ENCODE results near the gene AGAP2. TPM values are rescaled to one million over a fixed set of nuclear protein-coding genes. Genes with fewer than 3 reads are reported as not detected.

The AGAP2 gene
- total and polyA plus RNA-seq, 2 of the 13 experiments (the other 11 are each of a cell fraction or from before 2014, with no cell fraction given): 0.38 to 0.45 TPM

DNA sequence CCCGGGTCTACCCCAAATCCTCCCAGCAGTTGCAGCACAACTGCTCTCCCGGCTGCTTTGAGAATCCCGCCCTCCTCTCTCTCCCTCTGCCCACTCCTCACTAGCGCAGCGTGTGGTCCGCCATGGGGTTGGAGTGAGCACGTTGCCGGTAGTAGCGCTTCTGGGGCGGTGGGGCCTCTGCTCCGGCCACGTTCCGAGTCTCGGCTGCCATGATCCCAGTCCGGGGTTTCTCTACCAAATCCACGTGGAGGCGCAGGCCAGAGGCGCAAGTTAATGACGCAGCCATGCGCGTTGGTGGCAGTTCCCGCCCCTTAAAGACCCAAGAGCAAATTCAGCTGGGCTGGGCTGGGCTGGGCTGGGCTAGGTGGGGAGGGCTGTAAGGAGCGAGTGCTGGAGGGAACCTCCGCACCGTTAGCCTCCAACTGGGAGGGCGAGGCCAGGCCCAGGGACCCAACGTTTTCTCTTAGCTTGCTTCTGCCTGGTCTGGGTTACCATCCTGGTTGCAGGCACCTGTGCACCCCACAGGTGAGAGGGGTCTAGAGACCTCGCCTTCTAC lies 33.4 kb upstream of the AGAP2 start, which contains the start of gene METTL1 (continued):
- TF ChIP-seq EHMT2 (IDR thresholded peaks at IDR 0.05; ENCODE audit: borderline replicate concordance, low read depth, low read length) (peak; percentile 57; the same call in 1 of the 2 replicates), ZNF230 (CRISPR knock-in tag; IDR thresholded peaks at IDR 0.05) (peak; percentile 76), TEAD2 (CRISPR knock-in tag; IDR thresholded peaks at IDR 0.05) (no peak), ZNF878 (CRISPR knock-in tag; IDR thresholded peaks at IDR 0.05) (peak; percentile 75; the same call in 1 of the 2 replicates), ZNF747 (CRISPR knock-in tag; IDR thresholded peaks at IDR 0.05; ENCODE audit: borderline replicate concordance) (peak; percentile 71; the same call in 1 of the 2 replicates), TOPORS (CRISPR knock-in tag; IDR thresholded peaks at IDR 0.05) (peak; percentile 78), ZNF207 (IDR thresholded peaks at IDR 0.05; ENCODE audit: borderline replicate concordance) (no peak), SIX4 (CRISPR knock-in tag; IDR thresholded peaks at IDR 0.05) (peak; percentile 69; the same call in 1 of the 2 replicates), THAP11 (CRISPR knock-in tag; IDR thresholded peaks at IDR 0.05) (peak; percentile 91), IRF2 (CRISPR knock-in tag; IDR thresholded peaks at IDR 0.05) (peak; percentile 82; the same call in 1 of the 2 replicates), SAFB2 (CRISPR knock-in tag; IDR thresholded peaks at IDR 0.05; ENCODE audit: borderline replicate concordance, low read depth) (peak; percentile 33; the same call in 1 of the 2 replicates), ZNF3 (CRISPR knock-in tag; IDR thresholded peaks at IDR 0.05) (peak; percentile 41; the same call in 1 of the 2 replicates), ZNF121 (CRISPR knock-in tag; IDR thresholded peaks at IDR 0.05) (no peak), ZNF451 (CRISPR knock-in tag; IDR thresholded peaks at IDR 0.05) (no peak; the same call in 1 of the 2 replicates), ZNF17 (CRISPR knock-in tag; IDR thresholded peaks at IDR 0.05) (no peak), HOXD1 (CRISPR knock-in tag; IDR thresholded peaks at IDR 0.05) (no peak; the same call in 1 of the 2 replicates), NFIC (IDR thresholded peaks at IDR 0.05; ENCODE audit: low read length) (no peak), ZNF788 (CRISPR knock-in tag; IDR thresholded peaks at IDR 0.05; ENCODE audit: borderline replicate concordance) (peak; percentile 81; the same call in 1 of the 2 replicates)
- TF ChIP-seq, protein P1, sequence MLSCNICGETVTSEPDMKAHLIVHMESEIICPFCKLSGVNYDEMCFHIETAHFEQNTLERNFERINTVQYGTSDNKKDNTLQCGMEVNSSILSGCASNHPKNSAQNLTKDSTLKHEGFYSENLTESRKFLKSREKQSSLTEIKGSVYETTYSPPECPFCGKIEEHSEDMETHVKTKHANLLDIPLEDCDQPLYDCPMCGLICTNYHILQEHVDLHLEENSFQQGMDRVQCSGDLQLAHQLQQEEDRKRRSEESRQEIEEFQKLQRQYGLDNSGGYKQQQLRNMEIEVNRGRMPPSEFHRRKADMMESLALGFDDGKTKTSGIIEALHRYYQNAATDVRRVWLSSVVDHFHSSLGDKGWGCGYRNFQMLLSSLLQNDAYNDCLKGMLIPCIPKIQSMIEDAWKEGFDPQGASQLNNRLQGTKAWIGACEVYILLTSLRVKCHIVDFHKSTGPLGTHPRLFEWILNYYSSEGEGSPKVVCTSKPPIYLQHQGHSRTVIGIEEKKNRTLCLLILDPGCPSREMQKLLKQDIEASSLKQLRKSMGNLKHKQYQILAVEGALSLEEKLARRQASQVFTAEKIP (CRISPR knock-in tag; IDR thresholded peaks at IDR 0.05; ENCODE audit: borderline replicate concordance): no peak
- TF ChIP-seq, protein P2, sequence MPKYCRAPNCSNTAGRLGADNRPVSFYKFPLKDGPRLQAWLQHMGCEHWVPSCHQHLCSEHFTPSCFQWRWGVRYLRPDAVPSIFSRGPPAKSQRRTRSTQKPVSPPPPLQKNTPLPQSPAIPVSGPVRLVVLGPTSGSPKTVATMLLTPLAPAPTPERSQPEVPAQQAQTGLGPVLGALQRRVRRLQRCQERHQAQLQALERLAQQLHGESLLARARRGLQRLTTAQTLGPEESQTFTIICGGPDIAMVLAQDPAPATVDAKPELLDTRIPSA (CRISPR knock-in tag; IDR thresholded peaks at IDR 0.05; ENCODE audit: borderline replicate concordance): no peak
- TF ChIP-seq, protein P3, sequence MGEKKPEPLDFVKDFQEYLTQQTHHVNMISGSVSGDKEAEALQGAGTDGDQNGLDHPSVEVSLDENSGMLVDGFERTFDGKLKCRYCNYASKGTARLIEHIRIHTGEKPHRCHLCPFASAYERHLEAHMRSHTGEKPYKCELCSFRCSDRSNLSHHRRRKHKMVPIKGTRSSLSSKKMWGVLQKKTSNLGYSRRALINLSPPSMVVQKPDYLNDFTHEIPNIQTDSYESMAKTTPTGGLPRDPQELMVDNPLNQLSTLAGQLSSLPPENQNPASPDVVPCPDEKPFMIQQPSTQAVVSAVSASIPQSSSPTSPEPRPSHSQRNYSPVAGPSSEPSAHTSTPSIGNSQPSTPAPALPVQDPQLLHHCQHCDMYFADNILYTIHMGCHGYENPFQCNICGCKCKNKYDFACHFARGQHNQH (CRISPR knock-in tag; IDR thresholded peaks at IDR 0.05): peak; percentile 78
- TF ChIP-seq, protein P4, sequence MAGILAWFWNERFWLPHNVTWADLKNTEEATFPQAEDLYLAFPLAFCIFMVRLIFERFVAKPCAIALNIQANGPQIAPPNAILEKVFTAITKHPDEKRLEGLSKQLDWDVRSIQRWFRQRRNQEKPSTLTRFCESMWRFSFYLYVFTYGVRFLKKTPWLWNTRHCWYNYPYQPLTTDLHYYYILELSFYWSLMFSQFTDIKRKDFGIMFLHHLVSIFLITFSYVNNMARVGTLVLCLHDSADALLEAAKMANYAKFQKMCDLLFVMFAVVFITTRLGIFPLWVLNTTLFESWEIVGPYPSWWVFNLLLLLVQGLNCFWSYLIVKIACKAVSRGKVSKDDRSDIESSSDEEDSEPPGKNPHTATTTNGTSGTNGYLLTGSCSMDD (CRISPR knock-in tag; IDR thresholded peaks at IDR 0.05): no peak
- TF ChIP-seq, protein P5, sequence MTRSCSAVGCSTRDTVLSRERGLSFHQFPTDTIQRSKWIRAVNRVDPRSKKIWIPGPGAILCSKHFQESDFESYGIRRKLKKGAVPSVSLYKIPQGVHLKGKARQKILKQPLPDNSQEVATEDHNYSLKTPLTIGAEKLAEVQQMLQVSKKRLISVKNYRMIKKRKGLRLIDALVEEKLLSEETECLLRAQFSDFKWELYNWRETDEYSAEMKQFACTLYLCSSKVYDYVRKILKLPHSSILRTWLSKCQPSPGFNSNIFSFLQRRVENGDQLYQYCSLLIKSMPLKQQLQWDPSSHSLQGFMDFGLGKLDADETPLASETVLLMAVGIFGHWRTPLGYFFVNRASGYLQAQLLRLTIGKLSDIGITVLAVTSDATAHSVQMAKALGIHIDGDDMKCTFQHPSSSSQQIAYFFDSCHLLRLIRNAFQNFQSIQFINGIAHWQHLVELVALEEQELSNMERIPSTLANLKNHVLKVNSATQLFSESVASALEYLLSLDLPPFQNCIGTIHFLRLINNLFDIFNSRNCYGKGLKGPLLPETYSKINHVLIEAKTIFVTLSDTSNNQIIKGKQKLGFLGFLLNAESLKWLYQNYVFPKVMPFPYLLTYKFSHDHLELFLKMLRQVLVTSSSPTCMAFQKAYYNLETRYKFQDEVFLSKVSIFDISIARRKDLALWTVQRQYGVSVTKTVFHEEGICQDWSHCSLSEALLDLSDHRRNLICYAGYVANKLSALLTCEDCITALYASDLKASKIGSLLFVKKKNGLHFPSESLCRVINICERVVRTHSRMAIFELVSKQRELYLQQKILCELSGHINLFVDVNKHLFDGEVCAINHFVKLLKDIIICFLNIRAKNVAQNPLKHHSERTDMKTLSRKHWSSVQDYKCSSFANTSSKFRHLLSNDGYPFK (CRISPR knock-in tag; IDR thresholded peaks at IDR 0.05; ENCODE audit: borderline replicate concordance): peak; percentile 88; the same call in 1 of the 2 replicates
